DOHH2 (cell line): ENCODE results near the gene TNFSF10.

Experiments used
- H3F3A ChIP-seq: fragments of 200-600 bp; sonication (generic), shearing (Covaris generic); 2 replicates; pipeline ENCODE4 v1.6.0; 2016; ENCODE audit warnings: antibody characterized with exemption, mild to moderate bottlenecking; ENCODE audit not compliant: control insufficient read depth, insufficient read depth
- H3K27ac ChIP-seq: fragments of 200-600 bp; sonication (generic); 2 replicates; pipeline ENCODE4 v1.5.1; 2014; ENCODE audit warnings: low read depth, mild to moderate bottlenecking, low read length, moderate library complexity
- H3K27me3 ChIP-seq: fragments of 200-600 bp; sonication (generic); 2 replicates; pipeline ENCODE4 v1.6.1; 2014; ENCODE audit warnings: mild to moderate bottlenecking, low read length, mixed read lengths; ENCODE audit not compliant: control insufficient read depth
- H3K36me3 ChIP-seq: fragments of 200-600 bp; sonication (generic); 2 replicates; pipeline ENCODE4 v1.6.1; 2014; ENCODE audit warnings: mild to moderate bottlenecking, low read length, moderate library complexity, mixed read lengths; ENCODE audit not compliant: control insufficient read depth
- H3K4me1 ChIP-seq: fragments of 200-600 bp; sonication (generic); 2 replicates; pipeline ENCODE4 v1.6.1; 2014; ENCODE audit warnings: mild to moderate bottlenecking, low read length, mixed read lengths; ENCODE audit not compliant: control insufficient read depth
- H3K4me2 ChIP-seq: fragments of 200-600 bp; sonication (generic); 2 replicates; pipeline ENCODE4 v1.6.0; 2014; ENCODE audit warnings: mild to moderate bottlenecking, low read length, moderate library complexity
- H3K4me3 ChIP-seq: fragments of 200-600 bp; sonication (generic); 2 replicates; pipeline ENCODE4 v1.5.1; 2014; ENCODE audit warnings: mild to moderate bottlenecking, low read length, mixed read lengths
- H3K79me2 ChIP-seq: fragments of 200-600 bp; sonication (generic); 2 replicates; pipeline ENCODE4 v1.6.1; 2014; ENCODE audit warnings: mild to moderate bottlenecking, low read length, mixed read lengths; ENCODE audit not compliant: control insufficient read depth
- H3K9me2 ChIP-seq: fragments of 200-600 bp; sonication (generic); replicated peaks from 2 replicates; pipeline ENCODE4 v1.6.1; 2014; ENCODE audit warnings: mild to moderate bottlenecking, low read length, mixed read lengths; ENCODE audit not compliant: control insufficient read depth
- H3K9me3 ChIP-seq: fragments of 200-600 bp; sonication (generic); 2 replicates; pipeline ENCODE4 v1.6.1; 2014; ENCODE audit warnings: antibody characterized with exemption, low read length, mixed read lengths; ENCODE audit not compliant: control insufficient read depth, insufficient read depth
- H4K20me1 ChIP-seq: fragments of 200-600 bp; sonication (generic); 2 replicates; pipeline ENCODE4 v1.6.0; 2014; ENCODE audit warnings: low read depth, mild to moderate bottlenecking, antibody characterized with exemption, low read length, moderate library complexity; ENCODE audit not compliant: control insufficient read depth, insufficient read depth
- CTCF ChIP-seq: fragments of 200-600 bp; sonication (generic); IDR thresholded peaks from one replicate; pipeline ENCODE4 v1.5.1; 2014; ENCODE audit warnings: antibody characterized with exemption, mild to moderate bottlenecking, low read depth, low read length; ENCODE audit not compliant: poor library complexity, severe bottlenecking
- EZH2phosphoT487 ChIP-seq: fragments of 200-600 bp; sonication (generic); IDR thresholded peaks from 2 replicates; pipeline ENCODE4 v1.6.1; 2017; ENCODE audit warnings: borderline replicate concordance, mild to moderate bottlenecking, antibody characterized with exemption, low read length, moderate library complexity, mixed read lengths

The TNFSF10 gene

GRCh38 chr3:172530566-172530965 lies 7.3 kb upstream of the TNFSF10 start:
- H3K9me2 ChIP-seq = no peaks in the 10 kb centered on the region

DNA sequence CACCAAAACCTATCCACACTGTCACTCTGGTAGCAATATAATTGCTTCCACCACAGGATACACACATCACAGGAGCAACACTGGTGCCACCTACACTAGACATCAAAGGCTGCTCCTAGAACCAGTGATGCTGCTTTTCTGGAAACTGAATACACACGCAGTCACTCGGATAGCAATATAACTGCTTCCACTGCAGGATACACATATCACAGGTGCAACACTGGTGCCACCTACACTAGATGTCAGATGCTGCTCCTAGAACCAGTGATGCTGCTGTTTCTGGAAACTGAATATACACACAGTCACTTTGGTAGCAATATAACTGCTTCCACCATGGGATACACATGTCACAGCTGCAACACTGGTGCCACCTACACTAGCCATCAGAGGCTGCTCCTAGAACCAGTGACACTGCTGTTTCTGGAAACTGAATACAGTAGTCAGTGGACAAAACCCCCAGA lies 6.9 kb upstream of the TNFSF10 start:
- H3K4me2 ChIP-seq = no peak overlapping the region
- H3K27ac ChIP-seq = no peak overlapping the region
- no peak overlapping the region for H3K4me3 ChIP-seq
- no peaks in the 10 kb centered on the region for H3K27me3 ChIP-seq
- no peaks in the 10 kb centered on the region for H3K9me3 ChIP-seq
- no peaks in the 10 kb centered on the region for H3K9me2 ChIP-seq
- no peaks in the 10 kb centered on the region for H3K4me1 ChIP-seq
- TF ChIP-seq CTCF (no peak), EZH2phosphoT487 (no peak)
- no peaks in the 10 kb centered on the region for H3K79me2 ChIP-seq
- H4K20me1 ChIP-seq = no peaks in the 10 kb centered on the region
- no peaks in the 10 kb centered on the region for H3F3A ChIP-seq
- no peaks in the 10 kb centered on the region for H3K36me3 ChIP-seq

More at GRCh38 chr3:172530566-172530965, 7.3 kb upstream of the TNFSF10 start:
- H3K79me2 ChIP-seq = no peaks in the 10 kb centered on the region
- TF ChIP-seq EZH2phosphoT487 (no peak), CTCF (no peak)
- no peaks in the 10 kb centered on the region for H4K20me1 ChIP-seq
- no peak overlapping the region for H3K4me2 ChIP-seq
- H3F3A ChIP-seq = no peaks in the 10 kb centered on the region
- no peaks in the 10 kb centered on the region for H3K36me3 ChIP-seq
- no peak overlapping the region for H3K4me3 ChIP-seq
- no peaks in the 10 kb centered on the region for H3K9me3 ChIP-seq
- H3K4me1 ChIP-seq = no peaks in the 10 kb centered on the region
- H3K27ac ChIP-seq = no peak overlapping the region
- no peaks in the 10 kb centered on the region for H3K27me3 ChIP-seq

GRCh38 chr3:172528677-172529076 lies 5.4 kb upstream of the TNFSF10 start:
- Histone ChIP-seq H3K9me3 (no peaks in the 10 kb centered on the region), H3K4me3 (no peak overlapping the region), H3K36me3 (no peaks in the 10 kb centered on the region), H3K4me1 (peaks cover 4% of the 10 kb centered on the region), H3K9me2 (no peaks in the 10 kb centered on the region), H3F3A (no peaks in the 10 kb centered on the region), H3K4me2 (no peak overlapping the region), H3K79me2 (no peaks in the 10 kb centered on the region), H4K20me1 (no peaks in the 10 kb centered on the region), H3K27ac (no peak overlapping the region), H3K27me3 (no peaks in the 10 kb centered on the region)
- TF ChIP-seq CTCF (no peak), EZH2phosphoT487 (no peak)
